ENCODE results near the gene IQSEC1.

The IQSEC1 gene

GRCh38 chr3:13028010-13028821 lies 45.0 kb downstream of the IQSEC1 start:
- DNase-seq (ENCODE audit: insufficient read length, low spot score) (no peak), FAIRE-seq (no peak)
- TF ChIP-seq POU2F2 (IDR thresholded peaks at IDR 0.05; ENCODE audit: low read depth, low read length) (no peak), PAX5 (IDR thresholded peaks at IDR 0.05; ENCODE audit: insufficient read depth, low read length, severe bottlenecking) (no peak), POLR2AphosphoS5 (IDR thresholded peaks at IDR 0.05; ENCODE audit: low read depth, low read length) (no peak), POLR2A (IDR thresholded peaks at IDR 0.05; ENCODE audit: low read depth, low read length) (no peak), TAF1 (IDR thresholded peaks at IDR 0.05; ENCODE audit: low read depth, low read length) (no peak), SPI1 (IDR thresholded peaks at IDR 0.05; ENCODE audit: low read depth, low read length) (no peak)

GRCh38 chr3:13027154-13027553 lies 46.1 kb downstream of the IQSEC1 start:
- FAIRE-seq = no peak
- no peak for DNase-seq (ENCODE audit: insufficient read length, low spot score)
- TF ChIP-seq POLR2A (IDR thresholded peaks at IDR 0.05; ENCODE audit: low read depth, low read length) (no peak), POU2F2 (IDR thresholded peaks at IDR 0.05; ENCODE audit: low read depth, low read length) (no peak), TAF1 (IDR thresholded peaks at IDR 0.05; ENCODE audit: low read depth, low read length) (no peak), POLR2AphosphoS5 (IDR thresholded peaks at IDR 0.05; ENCODE audit: low read depth, low read length) (no peak), SPI1 (IDR thresholded peaks at IDR 0.05; ENCODE audit: low read depth, low read length) (no peak), PAX5 (IDR thresholded peaks at IDR 0.05; ENCODE audit: insufficient read depth, low read length, severe bottlenecking) (no peak)

GRCh38 chr3:13026534-13026933 lies 46.7 kb downstream of the IQSEC1 start:
- no peak for FAIRE-seq
- DNase-seq (ENCODE audit: insufficient read length, low spot score) = no peak
- TF ChIP-seq POLR2A (IDR thresholded peaks at IDR 0.05; ENCODE audit: low read depth, low read length) (no peak), POU2F2 (IDR thresholded peaks at IDR 0.05; ENCODE audit: low read depth, low read length) (no peak), TAF1 (IDR thresholded peaks at IDR 0.05; ENCODE audit: low read depth, low read length) (no peak), POLR2AphosphoS5 (IDR thresholded peaks at IDR 0.05; ENCODE audit: low read depth, low read length) (no peak), SPI1 (IDR thresholded peaks at IDR 0.05; ENCODE audit: low read depth, low read length) (no peak), PAX5 (IDR thresholded peaks at IDR 0.05; ENCODE audit: insufficient read depth, low read length, severe bottlenecking) (no peak)

GRCh38 chr3:13025778-13026518 lies 47.3 kb downstream of the IQSEC1 start:
- FAIRE-seq (no peak), DNase-seq (ENCODE audit: insufficient read length, low spot score) (no peak)
- no peak for TF ChIP-seq TAF1 (IDR thresholded peaks at IDR 0.05; ENCODE audit: low read depth, low read length)
- no peak for TF ChIP-seq POLR2A (IDR thresholded peaks at IDR 0.05; ENCODE audit: low read depth, low read length)
- TF ChIP-seq PAX5 (IDR thresholded peaks at IDR 0.05; ENCODE audit: insufficient read depth, low read length, severe bottlenecking) = no peak
- TF ChIP-seq SPI1 (IDR thresholded peaks at IDR 0.05; ENCODE audit: low read depth, low read length) = no peak
- TF ChIP-seq POLR2AphosphoS5 (IDR thresholded peaks at IDR 0.05; ENCODE audit: low read depth, low read length) = no peak

GRCh38 chr3:13025090-13025489 lies 48.1 kb downstream of the IQSEC1 start:
- no peak for FAIRE-seq
- TF ChIP-seq SPI1 (IDR thresholded peaks at IDR 0.05; ENCODE audit: low read depth, low read length) = no peak
- TF ChIP-seq POLR2A (IDR thresholded peaks at IDR 0.05; ENCODE audit: low read depth, low read length) = no peak
- no peak for TF ChIP-seq POU2F2 (IDR thresholded peaks at IDR 0.05; ENCODE audit: low read depth, low read length)
- no peak for TF ChIP-seq TAF1 (IDR thresholded peaks at IDR 0.05; ENCODE audit: low read depth, low read length)
- no peak for TF ChIP-seq POLR2AphosphoS5 (IDR thresholded peaks at IDR 0.05; ENCODE audit: low read depth, low read length)
- TF ChIP-seq PAX5 (IDR thresholded peaks at IDR 0.05; ENCODE audit: insufficient read depth, low read length, severe bottlenecking) = no peak
- DNase-seq (ENCODE audit: insufficient read length, low spot score) = no peak

GRCh38 chr3:13024765-13025065 lies 48.5 kb downstream of the IQSEC1 start:
- no peak for DNase-seq (ENCODE audit: insufficient read length, low spot score)
- no peak for TF ChIP-seq PAX5 (IDR thresholded peaks at IDR 0.05; ENCODE audit: insufficient read depth, low read length, severe bottlenecking)
- no peak for TF ChIP-seq TAF1 (IDR thresholded peaks at IDR 0.05; ENCODE audit: low read depth, low read length)
- no peak for TF ChIP-seq SPI1 (IDR thresholded peaks at IDR 0.05; ENCODE audit: low read depth, low read length)
- no peak for TF ChIP-seq POLR2AphosphoS5 (IDR thresholded peaks at IDR 0.05; ENCODE audit: low read depth, low read length)
- TF ChIP-seq POU2F2 (IDR thresholded peaks at IDR 0.05; ENCODE audit: low read depth, low read length) = no peak
- no peak for TF ChIP-seq POLR2A (IDR thresholded peaks at IDR 0.05; ENCODE audit: low read depth, low read length)
- FAIRE-seq = no peak

- TF ChIP-seq POLR2A (IDR thresholded peaks at IDR 0.05; ENCODE audit: low read depth, low read length) (no peak), TAF1 (IDR thresholded peaks at IDR 0.05; ENCODE audit: low read depth, low read length) (no peak), POLR2AphosphoS5 (IDR thresholded peaks at IDR 0.05; ENCODE audit: low read depth, low read length) (no peak)
- DNase-seq (ENCODE audit: insufficient read length, low spot score) (no peak), FAIRE-seq (no peak)
Measured at GRCh38 chr3:13023971-13024764, 49.1 kb downstream of the IQSEC1 start.

- FAIRE-seq (no peak), DNase-seq (ENCODE audit: insufficient read length, low spot score) (no peak)
- TF ChIP-seq SPI1 (IDR thresholded peaks at IDR 0.05; ENCODE audit: low read depth, low read length) (no peak), POU2F2 (IDR thresholded peaks at IDR 0.05; ENCODE audit: low read depth, low read length) (no peak), TAF1 (IDR thresholded peaks at IDR 0.05; ENCODE audit: low read depth, low read length) (no peak)
Measured at GRCh38 chr3:13023235-13023970, 49.8 kb downstream of the IQSEC1 start.
